Endothelial cell (in vitro differentiated cells): ENCODE measurements around the gene PPP1R17. TPM values are rescaled to one million over a fixed set of nuclear protein-coding genes. Genes with fewer than 3 reads are reported as not detected.

Experiments used
- DNase-seq: peaks from one replicate; pipeline ENCODE4 v3.0.0; 2021; ENCODE audit warnings: low spot score
- H3K27ac Mint-ChIP-seq: one replicate; pipeline ENCODE4 v1.8.0; 2021; ENCODE audit warnings: mixed read lengths, inconsistent platforms; ENCODE audit not compliant: unreplicated experiment
- H3K27me3 Mint-ChIP-seq: one replicate; pipeline ENCODE4 v1.8.0; 2021; ENCODE audit warnings: mild to moderate bottlenecking, moderate library complexity, mixed read lengths, inconsistent platforms; ENCODE audit not compliant: unreplicated experiment
- H3K36me3 Mint-ChIP-seq: one replicate; pipeline ENCODE4 v1.8.0; 2021; ENCODE audit warnings: mild to moderate bottlenecking, low read depth, mixed read lengths, inconsistent platforms; ENCODE audit not compliant: unreplicated experiment
- H3K4me1 Mint-ChIP-seq: one replicate; pipeline ENCODE4 v1.8.0; 2021; ENCODE audit warnings: mild to moderate bottlenecking, mixed read lengths, inconsistent platforms; ENCODE audit not compliant: unreplicated experiment
- H3K4me3 Mint-ChIP-seq: one replicate; pipeline ENCODE4 v1.8.0; 2021; ENCODE audit warnings: mild to moderate bottlenecking, mixed read lengths, inconsistent platforms; ENCODE audit not compliant: unreplicated experiment
- H3K9me3 Mint-ChIP-seq: one replicate; pipeline ENCODE4 v1.8.0; 2021; ENCODE audit warnings: mixed read lengths, inconsistent platforms; ENCODE audit not compliant: unreplicated experiment
- CTCF ChIP-seq: fragments of 200-600 bp; sonication (generic); IDR thresholded peaks from one replicate; pipeline ENCODE4 v1.5.0; 2021; ENCODE audit warnings: antibody characterized with exemption; ENCODE audit not compliant: unreplicated experiment
- long read RNA-seq: library from polyadenylated mRNA; unstranded; transcript quantifications from one replicate; pipeline ENCODE4 v2.0.0, GENCODE V29; 2020; ENCODE audit not compliant: unreplicated experiment
- total RNA-seq: library from RNA; stranded (reverse); fragmentation: NEBNext Ultra II Directional; extraction: Animal tissue kit (Norgen Biotek cat#: 25700); gene quantifications from one replicate; pipeline ENCODE4 v1.2.1, GENCODE V29; 2021; ENCODE audit not compliant: unreplicated experiment

PPP1R17 gene
- 0.36 TPM for total RNA-seq
- long read RNA-seq, partial matches to known transcripts: 1 of 1 reads
- long read RNA-seq, other reads (novel, unspliced or antisense): 0 of 1 reads

DNA sequence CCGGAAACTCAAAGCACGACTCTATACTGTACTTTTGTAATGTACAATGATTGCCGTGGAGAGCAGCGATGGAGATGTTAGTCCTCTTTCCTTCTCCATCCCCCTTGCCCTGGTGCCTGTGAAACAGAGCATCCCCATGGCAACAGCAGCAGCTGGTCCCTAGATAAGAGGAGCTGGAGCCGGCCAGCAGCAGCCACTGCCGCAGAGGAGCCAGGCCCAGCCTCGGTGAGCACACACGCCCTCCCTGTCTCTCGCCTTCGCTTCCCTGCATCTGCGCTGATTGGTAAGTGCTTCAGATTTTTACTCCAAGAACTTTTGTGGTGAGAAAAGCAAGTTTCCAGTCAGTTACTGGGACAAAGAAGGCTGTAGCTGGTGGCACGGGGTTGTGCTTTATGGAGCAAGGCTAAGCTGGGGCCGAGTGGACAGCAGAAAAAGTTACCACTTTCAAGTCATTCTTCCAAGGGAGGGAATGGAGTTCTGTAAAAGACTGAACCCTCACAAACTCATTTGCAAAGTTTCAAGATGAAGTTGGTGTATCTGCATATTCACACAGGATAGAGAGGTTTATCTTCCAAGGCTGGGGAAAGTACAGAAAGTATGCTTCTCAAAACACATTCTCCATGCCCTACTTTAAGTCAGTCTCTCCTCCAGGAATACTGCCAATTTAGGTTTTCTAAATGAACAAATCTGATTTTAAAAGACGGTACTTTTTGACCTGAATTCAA lies at the start of gene PPP1R17:
Gene PPP1R17, plus strand, starts transcription at position 192 of the 725 bp plus-strand sequence. CDS start 5,227 bp downstream, outside the sequence.
- H3K27me3 Mint-ChIP-seq: peaks cover 3% of the 10 kb centered on the region

DNA sequence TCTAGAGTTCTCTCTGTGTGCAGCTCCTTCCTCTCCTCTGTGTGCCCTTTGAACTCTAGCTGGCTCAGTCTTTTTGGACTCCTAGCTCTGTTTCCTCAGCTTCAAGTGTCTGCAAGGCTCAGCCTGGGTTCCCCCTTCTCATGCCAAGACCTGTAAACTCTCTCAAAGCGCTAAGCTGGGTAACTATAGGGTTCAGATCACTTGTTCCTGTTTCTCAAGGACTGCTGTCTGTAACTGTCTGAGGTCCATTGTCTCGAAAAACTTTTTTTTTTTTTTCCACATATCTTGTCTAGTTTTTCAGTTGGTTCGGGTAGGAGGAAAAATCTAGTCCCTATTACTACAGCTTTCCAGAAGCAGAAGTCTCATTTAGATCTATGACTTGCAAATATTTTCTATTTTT lies 46.6 kb upstream of the PPP1R17 start:
- DNase-seq: no peak
- no peaks in the 10 kb centered on the region for H3K36me3 Mint-ChIP-seq
- TF ChIP-seq CTCF: no peak
- peaks cover 10% of the 10 kb centered on the region for H3K4me1 Mint-ChIP-seq
- no peak overlapping the region for H3K4me3 Mint-ChIP-seq
- H3K27ac Mint-ChIP-seq: no peak overlapping the region
- no peaks in the 10 kb centered on the region for H3K9me3 Mint-ChIP-seq
- H3K27me3 Mint-ChIP-seq: no peaks in the 10 kb centered on the region

More for the DNA sequence above, at the start of gene PPP1R17:
- no peak for TF ChIP-seq CTCF
- H3K27ac Mint-ChIP-seq: no peak within 1 kb of the TSS
- peak; percentile 39 for DNase-seq
- no peak within 1 kb of the TSS for H3K4me3 Mint-ChIP-seq
- H3K9me3 Mint-ChIP-seq: no peaks in the 10 kb centered on the region
- no peaks in the 10 kb centered on the region for H3K36me3 Mint-ChIP-seq
- no peaks in the 10 kb centered on the region for H3K4me1 Mint-ChIP-seq

DNA sequence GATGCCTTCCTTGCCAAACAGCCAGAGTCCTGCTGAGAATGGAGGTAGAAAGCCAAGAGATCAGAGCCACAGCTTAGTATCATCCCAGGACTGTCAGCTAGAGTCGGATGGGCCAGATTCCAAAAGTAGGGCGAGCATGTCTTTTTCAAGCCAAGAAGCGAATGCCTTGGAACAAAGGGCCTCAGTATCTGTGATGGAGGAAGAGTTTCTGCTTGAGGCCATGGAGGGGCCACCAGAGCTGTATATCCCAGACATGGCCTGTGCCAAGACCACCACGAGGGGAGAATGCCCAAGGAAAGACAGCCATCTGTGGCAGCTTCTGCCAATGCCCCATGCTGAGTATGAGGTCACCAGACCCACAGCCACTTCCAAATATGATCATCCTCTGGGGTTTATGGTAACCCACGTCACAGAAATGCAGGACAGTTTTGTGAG lies 44.3 kb upstream of the PPP1R17 start:
- no peak for TF ChIP-seq CTCF
- Mint-ChIP-seq H3K27me3 (no peaks in the 10 kb centered on the region), H3K9me3 (no peaks in the 10 kb centered on the region), H3K27ac (no peak overlapping the region), H3K4me1 (peaks cover 10% of the 10 kb centered on the region), H3K36me3 (no peaks in the 10 kb centered on the region), H3K4me3 (no peak overlapping the region)
- no peak for DNase-seq

- Mint-ChIP-seq H3K9me3 (no peaks in the 10 kb centered on the region), H3K4me3 (no peak overlapping the region), H3K27me3 (no peaks in the 10 kb centered on the region), H3K4me1 (peaks cover 2% of the 10 kb centered on the region), H3K36me3 (no peaks in the 10 kb centered on the region), H3K27ac (no peak overlapping the region)
- no peak for TF ChIP-seq CTCF
- no peak for DNase-seq
Observed at GRCh38 chr7:31646942-31647341, 40.1 kb upstream of the PPP1R17 start.

- H3K4me1 Mint-ChIP-seq: peaks cover 1% of the 10 kb centered on the region
- TF ChIP-seq CTCF: no peak
- H3K27ac Mint-ChIP-seq: no peak overlapping the region
- H3K27me3 Mint-ChIP-seq: no peaks in the 10 kb centered on the region
- H3K4me3 Mint-ChIP-seq: no peak overlapping the region
- no peak for DNase-seq
- no peaks in the 10 kb centered on the region for H3K9me3 Mint-ChIP-seq
- H3K36me3 Mint-ChIP-seq: no peaks in the 10 kb centered on the region
Observed at GRCh38 chr7:31647511-31647910, 39.5 kb upstream of the PPP1R17 start.
